Mesendoderm (in vitro differentiated cells): ENCODE measurements around the gene PEBP1.

Source experiments
- DNase-seq: peaks from one replicate; pipeline ENCODE4 v3.0.0; 2013
- H2AK5ac ChIP-seq: 2 replicates; pipeline ENCODE4 v1.6.1; 2013; ENCODE audit warnings: low read length, inconsistent platforms
- H2BK120ac ChIP-seq: 2 replicates; pipeline ENCODE4 v1.6.1; 2013; ENCODE audit warnings: low read depth, mild to moderate bottlenecking, low read length, moderate library complexity, mixed read lengths
- H2BK15ac ChIP-seq: replicated peaks from 2 replicates; pipeline ENCODE4 v1.6.1; 2013; ENCODE audit warnings: low read depth, mild to moderate bottlenecking, moderate library complexity
- H2BK5ac ChIP-seq: 2 replicates; pipeline ENCODE4 v1.6.1; 2013; ENCODE audit warnings: low read length, inconsistent platforms
- H3K18ac ChIP-seq: 2 replicates; pipeline ENCODE4 v1.6.1; 2013; ENCODE audit warnings: mild to moderate bottlenecking, low read length, mixed read lengths
- H3K23ac ChIP-seq: one replicate; pipeline ENCODE4 v1.6.1; 2013; ENCODE audit warnings: low read length
- H3K27ac ChIP-seq: 2 replicates; pipeline ENCODE4 v1.5.1; 2013; ENCODE audit warnings: low read depth, mild to moderate bottlenecking, inconsistent platforms, low read length, moderate library complexity
- H3K27me3 ChIP-seq: 2 replicates; pipeline ENCODE4 v1.6.1; 2013; ENCODE audit warnings: low read length, control low read depth, mild to moderate bottlenecking, inconsistent platforms; ENCODE audit not compliant: insufficient read depth, poor library complexity
- H3K36me3 ChIP-seq: 2 replicates; pipeline ENCODE4 v1.6.1; 2013; ENCODE audit warnings: low read length, inconsistent platforms; ENCODE audit not compliant: control insufficient read depth, insufficient read depth
- H3K4ac ChIP-seq: one replicate; pipeline ENCODE4 v1.6.1; 2013; ENCODE audit warnings: low read depth, mild to moderate bottlenecking, low read length, moderate library complexity
- H3K4me1 ChIP-seq: 2 replicates; pipeline ENCODE4 v1.6.1; 2013; ENCODE audit warnings: low read depth, low read length, inconsistent platforms; ENCODE audit not compliant: control insufficient read depth
- H3K4me2 ChIP-seq: 2 replicates; pipeline ENCODE4 v1.6.1; 2013; ENCODE audit warnings: low read length
- H3K4me3 ChIP-seq: 2 replicates; pipeline ENCODE4 v1.5.1; 2013; ENCODE audit warnings: mild to moderate bottlenecking, low read length
- H3K56ac ChIP-seq: one replicate; pipeline ENCODE4 v1.6.1; 2013; ENCODE audit warnings: low read length
- H3K79me1 ChIP-seq: 2 replicates; pipeline ENCODE4 v1.6.1; 2013; ENCODE audit warnings: low read length, inconsistent platforms
- H3K79me2 ChIP-seq: 2 replicates; pipeline ENCODE4 v1.6.1; 2013; ENCODE audit warnings: mild to moderate bottlenecking, low read length; ENCODE audit not compliant: control insufficient read depth, insufficient read depth
- H3K9ac ChIP-seq: 2 replicates; pipeline ENCODE4 v1.6.1; 2013; ENCODE audit warnings: low read length, inconsistent platforms
- H4K5ac ChIP-seq: one replicate; pipeline ENCODE4 v1.6.1; 2013; ENCODE audit warnings: low read length
- H4K8ac ChIP-seq: one replicate; pipeline ENCODE4 v1.6.1; 2013; ENCODE audit warnings: low read depth, mild to moderate bottlenecking, control low read depth, low read length, moderate library complexity
- WGBS: extraction: QIAGEN DNeasy Blood & Tissue Kit; methylation state at CpG from one replicate; pipeline ENCODE4 v1.1.7; 2013; ENCODE audit warnings: low lambda C conversion rate, missing lambda C conversion rate; ENCODE audit not compliant: insufficient coverage; ENCODE audit errors: extremely low coverage; 5-methylcytosine and 5-hydroxymethylcytosine counted together

PEBP1 gene

GRCh38 chr12:118101051-118101450 is 34.9 kb upstream of the PEBP1 start:
- Histone ChIP-seq H3K4me2 (no peak overlapping the region), H2BK5ac (no peak overlapping the region), H4K8ac (no peak overlapping the region), H4K5ac (no peak overlapping the region), H3K27ac (no peak overlapping the region), H3K4ac (no peak overlapping the region), H3K9ac (no peak overlapping the region), H2BK15ac (no peak overlapping the region), H3K79me1 (no peaks in the 10 kb centered on the region), H3K4me1 (peaks cover 8% of the 10 kb centered on the region), H3K36me3 (no peaks in the 10 kb centered on the region), H3K27me3 (no peaks in the 10 kb centered on the region), H3K23ac (no peak overlapping the region), H3K18ac (no peak overlapping the region), H2BK120ac (no peak overlapping the region), H3K56ac (no peak overlapping the region), H2AK5ac (no peak overlapping the region), H3K79me2 (peaks cover 11% of the 10 kb centered on the region), H3K4me3 (no peak overlapping the region)
- DNase-seq = no peak
- no CpG with 5 or more reads among the region's 3 CpGs for WGBS

GRCh38 chr12:118102070-118102469 is 33.9 kb upstream of the PEBP1 start:
- peaks cover 9% of the 10 kb centered on the region for H3K79me2 ChIP-seq
- no peak overlapping the region for H3K23ac ChIP-seq
- no peak overlapping the region for H4K5ac ChIP-seq
- H2BK15ac ChIP-seq = no peak overlapping the region
- DNase-seq = peak; percentile 93
- H3K79me1 ChIP-seq = no peaks in the 10 kb centered on the region
- H3K27me3 ChIP-seq = no peaks in the 10 kb centered on the region
- peak overlapping the region; percentile 60 for H3K56ac ChIP-seq
- peak overlapping the region; percentile 78 for H2AK5ac ChIP-seq
- peak overlapping the region; percentile 40 for H3K9ac ChIP-seq
- peaks cover 8% of the 10 kb centered on the region for H3K4me1 ChIP-seq
- H3K36me3 ChIP-seq = no peaks in the 10 kb centered on the region
- H4K8ac ChIP-seq = no peak overlapping the region
- no peak overlapping the region for H3K27ac ChIP-seq
- no peak overlapping the region for H3K4ac ChIP-seq
- WGBS = no CpG with 5 or more reads among the region's 6 CpGs
- no peak overlapping the region for H3K4me3 ChIP-seq
- no peak overlapping the region for H3K18ac ChIP-seq
- peak overlapping the region; percentile 44 for H3K4me2 ChIP-seq
- no peak overlapping the region for H2BK5ac ChIP-seq
- H2BK120ac ChIP-seq = no peak overlapping the region

- Histone ChIP-seq H3K4ac (no peak overlapping the region), H3K9ac (peak overlapping the region; percentile 88), H3K79me1 (no peaks in the 10 kb centered on the region), H3K4me3 (peak overlapping the region; percentile 83), H2BK5ac (no peak overlapping the region), H3K23ac (no peak overlapping the region), H3K18ac (peak overlapping the region; percentile 98), H4K8ac (no peak overlapping the region), H3K56ac (peak overlapping the region; percentile 69), H2BK15ac (no peak overlapping the region), H3K36me3 (no peaks in the 10 kb centered on the region), H2BK120ac (no peak overlapping the region), H3K27me3 (no peaks in the 10 kb centered on the region), H2AK5ac (no peak overlapping the region), H4K5ac (no peak overlapping the region), H3K27ac (peak overlapping the region; percentile 51), H3K4me2 (peak overlapping the region; percentile 77), H3K79me2 (peaks cover 9% of the 10 kb centered on the region), H3K4me1 (peaks cover 8% of the 10 kb centered on the region)
- DNase-seq = peak; percentile 26
- WGBS = no CpG with 5 or more reads among the region's 5 CpGs
Measured at GRCh38 chr12:118102609-118103008, 33.3 kb upstream of the PEBP1 start.

GRCh38 chr12:118103201-118103600 is 32.7 kb upstream of the PEBP1 start:
- Histone ChIP-seq H3K56ac (peak overlapping the region; percentile 87), H3K27ac (peak overlapping the region; percentile 96), H3K79me1 (no peaks in the 10 kb centered on the region), H2AK5ac (no peak overlapping the region), H3K79me2 (peaks cover 9% of the 10 kb centered on the region), H4K5ac (no peak overlapping the region), H3K27me3 (no peaks in the 10 kb centered on the region), H3K23ac (peak overlapping the region; percentile 59), H2BK15ac (no peak overlapping the region), H3K18ac (peak overlapping the region; percentile 98), H3K4me2 (peak overlapping the region; percentile 77), H4K8ac (no peak overlapping the region), H2BK120ac (peak overlapping the region; percentile 49), H3K9ac (peak overlapping the region; percentile 88), H3K4me3 (peak overlapping the region; percentile 83), H2BK5ac (peak overlapping the region; percentile 54), H3K4ac (peak overlapping the region; percentile 78), H3K36me3 (no peaks in the 10 kb centered on the region), H3K4me1 (peaks cover 8% of the 10 kb centered on the region)
- no CpG with 5 or more reads among the region's 32 CpGs for WGBS
- peak; percentile 69 for DNase-seq

- Histone ChIP-seq H3K4me3 (peak within 1 kb of the TSS; percentile 83), H3K18ac (peak within 1 kb of the TSS; percentile 98), H3K4me1 (peaks cover 4% of the 10 kb centered on the region), H4K5ac (no peak within 1 kb of the TSS), H3K79me1 (no peaks in the 10 kb centered on the region), H3K23ac (peak within 1 kb of the TSS; percentile 59), H2BK120ac (peak within 1 kb of the TSS; percentile 49), H3K36me3 (no peaks in the 10 kb centered on the region), H3K27me3 (no peaks in the 10 kb centered on the region), H2BK15ac (peak within 1 kb of the TSS; percentile 19), H4K8ac (no peak within 1 kb of the TSS), H2AK5ac (no peak within 1 kb of the TSS), H3K79me2 (peaks cover 9% of the 10 kb centered on the region), H2BK5ac (peak within 1 kb of the TSS; percentile 81), H3K27ac (peak within 1 kb of the TSS; percentile 96), H3K9ac (peak within 1 kb of the TSS; percentile 88), H3K4ac (peak within 1 kb of the TSS; percentile 78), H3K4me2 (peak within 1 kb of the TSS; percentile 77), H3K56ac (peak within 1 kb of the TSS; percentile 87)
- DNase-seq = peak; percentile 85
- no CpG with 5 or more reads among the region's 75 CpGs for WGBS
Measured at GRCh38 chr12:118103601-118104382, 32.1 kb upstream of the PEBP1 start, which contains the start of gene VSIG10. VSIG10 (minus strand) TSS chr12:118104011; CDS start chr12:118103671, 340 bp downstream.
